ENCODE data around the gene GINS2.

- TF ChIP-seq CTCF (conservative IDR thresholded peaks at IDR 0.05; ENCODE audit: low read depth, low read length) (no peak), POLR2A (IDR thresholded peaks at IDR 0.05; ENCODE audit: low read depth, low read length) (no peak), RAD21 (IDR thresholded peaks at IDR 0.05; ENCODE audit: low read length) (no peak), USF2 (IDR thresholded peaks at IDR 0.05; ENCODE audit: low read depth, low read length) (no peak), RCOR1 (IDR thresholded peaks at IDR 0.05; ENCODE audit: insufficient replicate concordance, low read length) (no peak)
Observed at GRCh38 chr16:85650844-85651628, 37.7 kb downstream of the GINS2 start.
